Choroid plexus epithelial cell (primary cell): Measurements from ENCODE around the gene APOO.
A peak's percentile ranks its signal among the peaks of the same experiment; 100 is the strongest.
"Not testable (repeated sequence)": the region's sequence is repeated elsewhere in the genome, so short reads cannot be mapped to it uniquely, and the experiment has no call there.

Experiments used
- DNase-seq: peaks from one replicate; pipeline ENCODE4 v3.0.0-alpha.2; 2010; ENCODE audit warnings: low read depth
- H3K4me3 ChIP-seq: 2 replicates; pipeline ENCODE4 v1.5.1; 2011; ENCODE audit warnings: low read depth, mild to moderate bottlenecking, control low read depth, low read length, moderate library complexity
- TF ChIP-seq, protein P1 (sequence below): conservative IDR thresholded peaks from 2 replicates; pipeline ENCODE4 v1.5.1; 2011; ENCODE audit warnings: low read depth, mild to moderate bottlenecking, control low read depth, inconsistent platforms, low read length, moderate library complexity

APOO gene

DNA sequence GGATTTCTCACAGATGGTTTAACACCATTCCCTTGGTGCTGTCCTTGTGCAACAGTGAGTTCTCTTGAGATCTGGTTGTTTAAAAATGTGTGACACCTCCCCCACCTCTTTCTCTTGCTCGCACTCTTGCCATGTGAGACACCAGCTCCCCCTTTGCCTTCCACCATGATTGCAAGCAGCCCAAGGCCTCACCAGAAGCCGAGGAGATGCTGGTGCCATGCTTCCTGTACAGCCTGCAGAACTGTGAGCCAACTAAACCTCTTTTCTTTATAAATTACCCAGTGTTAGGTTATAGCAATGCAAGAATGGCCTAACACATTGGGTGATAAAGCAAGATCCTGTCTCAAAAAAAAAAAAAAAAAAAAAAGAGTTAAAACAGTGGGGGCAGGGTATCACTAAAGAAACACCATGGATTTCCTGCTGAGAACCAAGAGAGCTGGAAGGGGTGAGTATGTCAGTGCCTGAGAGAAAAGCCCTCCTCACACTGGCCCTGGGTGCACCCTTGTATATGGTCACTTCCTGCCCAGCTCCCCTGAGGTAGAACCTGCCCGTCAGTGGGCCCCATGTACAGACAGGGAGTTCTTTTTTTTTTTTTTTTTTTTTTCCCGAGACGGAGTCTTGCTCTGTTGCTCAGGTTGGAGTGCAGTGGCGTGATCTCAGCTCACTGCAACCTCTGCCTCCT lies 46.4 kb downstream of the APOO start:
- DNase-seq = peak; percentile 29
- TF ChIP-seq, protein P1, sequence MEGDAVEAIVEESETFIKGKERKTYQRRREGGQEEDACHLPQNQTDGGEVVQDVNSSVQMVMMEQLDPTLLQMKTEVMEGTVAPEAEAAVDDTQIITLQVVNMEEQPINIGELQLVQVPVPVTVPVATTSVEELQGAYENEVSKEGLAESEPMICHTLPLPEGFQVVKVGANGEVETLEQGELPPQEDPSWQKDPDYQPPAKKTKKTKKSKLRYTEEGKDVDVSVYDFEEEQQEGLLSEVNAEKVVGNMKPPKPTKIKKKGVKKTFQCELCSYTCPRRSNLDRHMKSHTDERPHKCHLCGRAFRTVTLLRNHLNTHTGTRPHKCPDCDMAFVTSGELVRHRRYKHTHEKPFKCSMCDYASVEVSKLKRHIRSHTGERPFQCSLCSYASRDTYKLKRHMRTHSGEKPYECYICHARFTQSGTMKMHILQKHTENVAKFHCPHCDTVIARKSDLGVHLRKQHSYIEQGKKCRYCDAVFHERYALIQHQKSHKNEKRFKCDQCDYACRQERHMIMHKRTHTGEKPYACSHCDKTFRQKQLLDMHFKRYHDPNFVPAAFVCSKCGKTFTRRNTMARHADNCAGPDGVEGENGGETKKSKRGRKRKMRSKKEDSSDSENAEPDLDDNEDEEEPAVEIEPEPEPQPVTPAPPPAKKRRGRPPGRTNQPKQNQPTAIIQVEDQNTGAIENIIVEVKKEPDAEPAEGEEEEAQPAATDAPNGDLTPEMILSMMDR = no peak
- H3K4me3 ChIP-seq = no peak overlapping the region

GRCh38 chrX:23859238-23859637 lies 48.5 kb downstream of the APOO start:
- not testable (repeated sequence) for DNase-seq, H3K4me3 ChIP-seq

DNA sequence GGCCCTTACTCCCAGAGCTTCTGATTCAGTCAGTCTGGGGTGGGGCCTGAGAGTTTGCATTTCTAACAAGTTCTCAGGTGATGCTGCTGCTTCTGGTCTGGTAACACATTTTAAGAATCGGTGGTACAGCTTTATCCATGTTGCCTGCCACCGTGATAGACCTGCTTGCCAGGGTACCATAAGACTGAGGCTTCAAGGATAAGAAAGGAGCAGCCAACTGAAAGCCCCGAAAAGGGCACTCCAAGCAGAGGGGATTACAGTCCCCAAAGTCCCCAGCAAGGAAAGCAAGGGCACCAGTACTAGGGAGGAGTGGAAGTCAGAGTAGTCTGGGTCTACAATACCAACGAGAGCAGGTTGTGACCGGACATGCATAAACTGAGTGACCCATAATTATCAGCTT lies 49.8 kb downstream of the APOO start:
- no peak overlapping the region for H3K4me3 ChIP-seq
- TF ChIP-seq, protein P1 = no peak
- no peak for DNase-seq

DNA sequence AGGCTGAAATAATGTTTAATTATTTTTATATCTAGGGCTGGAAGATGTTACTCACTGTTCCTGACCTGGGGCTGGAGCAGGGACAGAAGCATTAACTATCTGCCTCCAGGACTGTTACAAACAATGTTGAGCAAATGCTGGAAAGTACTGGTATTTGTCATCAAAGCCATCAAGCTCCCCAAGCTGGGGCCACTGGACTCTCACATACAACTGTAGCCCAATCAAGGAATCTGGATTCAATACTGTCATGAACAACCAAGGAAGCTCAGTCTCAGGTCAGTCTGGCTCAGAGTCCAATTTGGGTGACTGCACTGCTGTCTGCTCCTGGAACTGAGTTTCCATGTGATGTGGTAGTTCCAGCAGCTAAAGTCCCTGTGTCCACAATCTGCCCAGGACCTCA lies 50.4 kb downstream of the APOO start:
- no peak overlapping the region for H3K4me3 ChIP-seq
- DNase-seq = no peak
- TF ChIP-seq, protein P1 = no peak

DNA sequence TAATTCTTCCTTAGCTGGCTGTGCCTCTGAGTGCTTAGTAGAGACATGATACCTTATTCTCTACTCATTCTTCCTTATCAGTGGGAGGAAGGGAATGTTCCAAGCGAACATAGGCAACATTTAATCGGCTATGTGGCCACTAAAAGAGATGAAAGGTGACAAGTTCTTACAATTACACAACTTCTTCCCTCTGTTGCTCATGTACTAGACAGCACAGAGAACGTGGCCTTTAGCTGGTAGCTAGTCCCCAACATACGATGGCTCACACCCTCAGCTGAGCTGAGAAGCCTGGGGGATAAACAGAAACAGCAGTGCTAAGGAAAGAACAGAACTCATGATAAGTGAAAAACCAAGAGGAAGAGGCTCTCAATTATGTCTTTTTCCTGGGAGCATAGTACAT lies 52.2 kb downstream of the APOO start:
- DNase-seq = peak; percentile 30
- no peak overlapping the region for H3K4me3 ChIP-seq
- TF ChIP-seq, protein P1 = no peak

- H3K4me3 ChIP-seq = no peak overlapping the region
- DNase-seq = peak; percentile 39
- TF ChIP-seq, protein P1 = no peak
Observed at GRCh38 chrX:23854945-23855344, 52.8 kb downstream of the APOO start.

DNA sequence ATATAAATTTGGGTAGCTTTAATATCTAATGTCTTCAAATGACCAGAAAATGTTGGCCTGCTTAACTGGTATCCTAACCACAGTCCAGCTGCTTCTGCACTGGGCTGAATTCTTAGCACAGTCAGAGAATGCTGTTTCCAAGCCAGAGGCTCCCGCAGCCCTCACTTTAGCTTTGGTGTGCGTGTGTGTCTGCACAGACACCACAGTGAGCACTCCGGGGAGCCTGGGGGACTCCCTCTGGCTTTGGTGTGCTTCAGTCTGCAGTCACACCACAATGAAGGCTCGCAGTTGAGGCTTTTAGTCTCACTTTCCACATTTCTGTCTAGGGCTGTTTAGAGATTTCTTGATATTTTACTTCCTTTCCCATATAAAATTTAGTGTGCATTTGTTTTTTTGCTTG lies 53.6 kb downstream of the APOO start:
- TF ChIP-seq, protein P1 = no peak
- no peak overlapping the region for H3K4me3 ChIP-seq
- DNase-seq = peak; percentile 62

DNA sequence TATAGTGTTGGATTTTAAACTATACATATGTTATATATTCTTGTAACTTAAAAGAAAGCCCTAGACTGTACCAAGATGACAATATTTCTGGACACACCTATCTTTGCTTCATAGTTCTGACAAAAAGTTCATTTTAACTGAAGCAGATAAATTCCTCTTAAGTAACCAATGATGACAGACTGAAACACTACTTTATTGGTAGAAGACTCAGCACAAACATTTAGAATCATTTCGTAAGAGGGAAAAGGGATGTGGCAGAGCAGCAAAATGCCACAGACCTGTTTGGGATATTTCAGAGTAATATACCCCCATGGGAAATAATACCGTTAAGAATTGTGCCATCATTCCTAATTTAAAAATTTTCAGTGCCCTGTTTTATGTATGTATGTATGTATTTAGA lies 56.2 kb downstream of the APOO start:
- DNase-seq = no peak
- TF ChIP-seq, protein P1 = no peak
- no peak overlapping the region for H3K4me3 ChIP-seq
